T-cell (primary cell): ENCODE results near the gene PTCHD4. TPM values are rescaled to one million over a fixed set of nuclear protein-coding genes. Genes with fewer than 3 reads are reported as not detected.
"Not testable (repeated sequence)": the region's sequence is repeated elsewhere in the genome, so short reads cannot be mapped to it uniquely, and the experiment has no call there.

Experiments used
- ATAC-seq, 4 experiments: fragments of 200-7000 bp in 3 of 4; fragments of 150-1000 bp in 1 of 4; cut with Tn5 transposase; replicated peaks in 1 of 4; 1 replicate in 3 of 4; 2 replicates in 1 of 4; pipeline ENCODE4 v1.10.0; 2021; ENCODE audit warnings: moderate library complexity in 3 of 4, mild to moderate bottlenecking in 2 of 4, moderate number of reproducible peaks in 1 of 4
- CTCF ChIA-PET, 2 donors: fragments of 300-600 bp; sonication (Branson Sonifier 250); formaldehyde crosslinking; loops; one replicate each; lab custom pipeline; 2022; ENCODE audit warnings: antibody characterized with exemption in 2 of 2; lab: Charles Lee
- POLR2A ChIA-PET, 2 donors: fragments of 300-600 bp; sonication (Branson Sonifier 250); formaldehyde crosslinking; loops; one replicate each; lab custom pipeline; 2022; ENCODE audit warnings: antibody characterized with exemption in 2 of 2; lab: Charles Lee
- DNase-seq, 35 experiments: peaks; one replicate each; pipeline versions ENCODE4 v3.0.0 to v3.0.0-alpha.2; 2013 to 2023
- H3K27ac ChIP-seq: one replicate; pipeline ENCODE4 v1.5.1; 2013; ENCODE audit warnings: low read length
- H3K27me3 ChIP-seq, 2 experiments: replicated peaks in 1 of 2; 1 replicate in 1 of 2; 2 replicates in 1 of 2; pipeline versions ENCODE4 v1.6.1 to v1.7.0; 2013; ENCODE audit warnings: low read length in 1 of 2, mixed read lengths in 1 of 2; ENCODE audit not compliant: control insufficient read depth in 2 of 2, insufficient read depth in 2 of 2; ENCODE audit errors: extremely low read depth in 1 of 2
- H3K36me3 ChIP-seq, 2 donors: 1 replicate in 1 of 2; 2 replicates in 1 of 2; pipeline versions ENCODE4 v1.6.1 to v1.7.0; 2013; ENCODE audit warnings: low read length in 1 of 2; ENCODE audit not compliant: control insufficient read depth in 2 of 2, insufficient read depth in 1 of 2; ENCODE audit errors: extremely low read depth in 1 of 2
- H3K4me1 ChIP-seq, 2 experiments: 1 replicate in 1 of 2; 2 replicates in 1 of 2; pipeline versions ENCODE4 v1.6.1 to v1.7.0; 2013; ENCODE audit warnings: low read length in 2 of 2, mixed read lengths in 1 of 2; ENCODE audit not compliant: insufficient read depth in 2 of 2, control insufficient read depth in 1 of 2; ENCODE audit errors: extremely low read depth in 1 of 2
- H3K4me3 ChIP-seq, 2 donors: 1 replicate in 1 of 2; 2 replicates in 1 of 2; pipeline versions ENCODE4 v1.5.1 to v1.7.0; 2013; ENCODE audit warnings: mild to moderate bottlenecking in 2 of 2, low read length in 1 of 2, moderate library complexity in 1 of 2; ENCODE audit not compliant: control insufficient read depth in 1 of 2; ENCODE audit errors: extremely low read depth in 1 of 2
- H3K9me3 ChIP-seq: 2 replicates; pipeline ENCODE4 v1.7.0; 2013
- H3K27ac Mint-ChIP-seq, 2 donors: one replicate each; pipeline ENCODE4 v1.8.0; 2020 to 2021; ENCODE audit warnings: mild to moderate bottlenecking in 2 of 2, mixed read lengths in 2 of 2
- H3K27me3 Mint-ChIP-seq, 2 donors: one replicate each; pipeline ENCODE4 v1.8.0; 2021 to 2022; ENCODE audit warnings: mixed read lengths in 2 of 2
- H3K36me3 Mint-ChIP-seq: one replicate; pipeline ENCODE4 v1.8.0; 2021; ENCODE audit warnings: mixed read lengths
- H3K4me1 Mint-ChIP-seq, 3 donors: one replicate each; pipeline ENCODE4 v1.8.0; 2020 to 2022; ENCODE audit warnings: mixed read lengths in 3 of 3, mild to moderate bottlenecking in 1 of 3
- H3K4me3 Mint-ChIP-seq, 3 donors: one replicate each; pipeline ENCODE4 v1.8.0; 2020 to 2022; ENCODE audit warnings: mild to moderate bottlenecking in 3 of 3, mixed read lengths in 3 of 3, moderate library complexity in 3 of 3
- H3K9me3 Mint-ChIP-seq, 3 donors: one replicate each; pipeline ENCODE4 v1.8.0; 2020 to 2022; ENCODE audit warnings: mixed read lengths in 3 of 3
- WGBS: methylation state at CpG from one replicate; pipeline ENCODE4 v1.1.5; 2013; ENCODE audit warnings: missing lambda C conversion rate; ENCODE audit not compliant: insufficient coverage; 5-methylcytosine and 5-hydroxymethylcytosine counted together
- total RNA-seq, 35 experiments: library from RNA in 6 of 35; stranded (reverse) in 6 of 35; fragments of 120-200 nt in 1 of 35; gene quantifications; one replicate each; pipeline versions ENCODE4 v1.2.1 to v1.2.4 and lab custom pipeline; 2013 to 2026

PTCHD4 gene
- total RNA-seq, 5 donors from 2014 or later (not counting 1 experiment from before 2014, with no cell fraction given), result not detected

GRCh38 chr6:48116699-48117645, 6.0 kb upstream of the PTCHD4 start:
- Mint-ChIP-seq H3K36me3 (no peaks in the 10 kb centered on the region), H3K4me1 (no peaks in the 10 kb centered on the region), H3K9me3 (peaks cover 0 to 3% (median 0%) of the 10 kb centered on the region in 3 donors), H3K27me3 (no peaks in the 10 kb centered on the region), H3K4me3 (no peak overlapping the region), H3K27ac (no peak overlapping the region)
- H3K9me3 ChIP-seq, result no peaks in the 10 kb centered on the region
- no peaks in the 10 kb centered on the region for H3K27me3 ChIP-seq
- H3K27ac ChIP-seq, result no peak overlapping the region
- WGBS, result 63% methylated on average over 3 of the region's 3 CpGs
- no peak for ATAC-seq
- no peaks in the 10 kb centered on the region for H3K4me1 ChIP-seq
- H3K4me3 ChIP-seq, result no peak overlapping the region
- no peak for DNase-seq
- H3K36me3 ChIP-seq, result no peaks in the 10 kb centered on the region
- ChIA-PET CTCF (no interaction called here), POLR2A (no interaction called here)

GRCh38 chr6:48113130-48113529, 2.1 kb upstream of the PTCHD4 start:
- Mint-ChIP-seq H3K4me3 (no peak overlapping the region), H3K27ac (no peak overlapping the region), H3K4me1 (no peaks in the 10 kb centered on the region), H3K27me3 (no peaks in the 10 kb centered on the region), H3K36me3 (no peaks in the 10 kb centered on the region), H3K9me3 (no peaks in the 10 kb centered on the region)
- Histone ChIP-seq H3K9me3 (no peaks in the 10 kb centered on the region), H3K4me3 (no peak overlapping the region), H3K27me3 (no peaks in the 10 kb centered on the region), H3K36me3 (no peaks in the 10 kb centered on the region), H3K27ac (no peak overlapping the region), H3K4me1 (no peaks in the 10 kb centered on the region)
- DNase-seq (no peak), ATAC-seq (no peak)
- ChIA-PET POLR2A (no interaction called here), CTCF (no interaction called here)
- WGBS, result no CpG with 5 or more reads among the region's 2 CpGs

GRCh38 chr6:48111575-48111974, 578 bp upstream of the PTCHD4 start:
- Histone ChIP-seq H3K4me3 (no peak overlapping the region), H3K27ac (no peak overlapping the region), H3K9me3 (no peaks in the 10 kb centered on the region), H3K36me3 (no peaks in the 10 kb centered on the region), H3K4me1 (no peaks in the 10 kb centered on the region), H3K27me3 (no peaks in the 10 kb centered on the region)
- DNase-seq, result no peak
- Mint-ChIP-seq H3K27ac (no peak overlapping the region), H3K4me3 (no peak overlapping the region), H3K27me3 (no peaks in the 10 kb centered on the region), H3K4me1 (no peaks in the 10 kb centered on the region), H3K36me3 (no peaks in the 10 kb centered on the region), H3K9me3 (no peaks in the 10 kb centered on the region)
- ChIA-PET CTCF (no interaction called here), POLR2A (no interaction called here)
- no peak for ATAC-seq
- 88% methylated on average over 1 of the region's 1 CpG for WGBS

DNA sequence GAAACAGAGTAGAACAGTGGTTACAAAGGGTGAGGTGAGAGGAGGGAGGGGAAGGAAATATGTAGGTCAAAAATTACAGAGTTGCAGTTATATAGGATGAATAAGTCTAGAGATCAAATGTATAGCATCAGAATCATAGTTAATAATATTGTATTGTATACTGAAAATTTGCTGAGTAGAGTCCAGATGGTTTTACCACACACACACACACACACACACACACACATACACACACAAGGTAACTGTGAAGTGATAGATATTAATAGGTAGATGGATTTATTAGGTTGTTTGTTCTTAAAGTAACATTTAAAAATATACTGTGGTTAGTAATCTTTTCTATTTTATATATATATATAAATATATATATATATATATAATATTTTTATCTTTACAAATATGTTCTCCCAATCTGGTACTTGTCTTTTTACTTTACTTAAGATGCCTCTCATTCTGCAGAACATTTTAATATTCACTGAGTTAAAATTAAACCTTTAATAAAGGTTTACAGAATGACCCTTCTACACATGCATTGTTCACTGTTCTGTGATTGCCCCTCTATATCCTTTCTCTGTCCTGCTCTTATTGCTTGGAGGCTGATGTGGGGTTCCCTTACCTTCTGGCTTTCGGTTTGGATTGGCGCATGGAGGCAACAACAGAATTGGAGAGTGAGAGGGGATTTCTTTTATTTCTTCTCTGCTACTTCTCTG, 408 bp downstream of the PTCHD4 start:
- no peaks in the 10 kb centered on the region for H3K4me1 Mint-ChIP-seq
- ChIA-PET POLR2A (no interaction called here), CTCF (no interaction called here)
- H3K36me3 ChIP-seq, result no peaks in the 10 kb centered on the region
- no peaks in the 10 kb centered on the region for H3K27me3 Mint-ChIP-seq
- no peak overlapping the region for H3K4me3 ChIP-seq
- no peak overlapping the region for H3K27ac Mint-ChIP-seq
- DNase-seq (no peak), ATAC-seq (no peak)
- no peaks in the 10 kb centered on the region for H3K9me3 ChIP-seq
- H3K4me3 Mint-ChIP-seq, result no peak overlapping the region
- no CpG with 5 or more reads among the region's 2 CpGs for WGBS
- peaks cover 0 to 3% (median 0%) of the 10 kb centered on the region in 3 donors for H3K9me3 Mint-ChIP-seq
- H3K27ac ChIP-seq, result no peak overlapping the region
- no peaks in the 10 kb centered on the region for H3K4me1 ChIP-seq
- no peaks in the 10 kb centered on the region for H3K36me3 Mint-ChIP-seq
- no peaks in the 10 kb centered on the region for H3K27me3 ChIP-seq

- Mint-ChIP-seq H3K4me1 (no peaks in the 10 kb centered on the region), H3K4me3 (no peak overlapping the region), H3K9me3 (peaks cover 0 to 3% (median 0%) of the 10 kb centered on the region in 3 donors), H3K27me3 (no peaks in the 10 kb centered on the region), H3K27ac (no peak overlapping the region), H3K36me3 (no peaks in the 10 kb centered on the region)
- Histone ChIP-seq H3K4me1 (no peaks in the 10 kb centered on the region), H3K4me3 (no peak overlapping the region), H3K27me3 (no peaks in the 10 kb centered on the region), H3K27ac (no peak overlapping the region), H3K36me3 (no peaks in the 10 kb centered on the region), H3K9me3 (no peaks in the 10 kb centered on the region)
- ChIA-PET CTCF (no interaction called here), POLR2A (no interaction called here)
- ATAC-seq (no peak), DNase-seq (no peak)
- WGBS, result no CpG with 5 or more reads among the region's 3 CpGs
Observed at GRCh38 chr6:48109944-48110343, 1.1 kb downstream of the PTCHD4 start.

- WGBS, result 91% methylated on average over 10 of the region's 17 CpGs
- not testable (repeated sequence) for H3K9me3 Mint-ChIP-seq
Observed at GRCh38 chr6:48102476-48103195, 8.4 kb downstream of the PTCHD4 start.

More at GRCh38 chr6:48102476-48103195, 8.4 kb downstream of the PTCHD4 start:
- H3K9me3 ChIP-seq, CTCF ChIA-PET, H3K4me3 Mint-ChIP-seq, H3K4me1 ChIP-seq, POLR2A ChIA-PET, H3K27me3 ChIP-seq, H3K4me3 ChIP-seq, H3K36me3 ChIP-seq, H3K27me3 Mint-ChIP-seq, H3K27ac ChIP-seq, H3K4me1 Mint-ChIP-seq, DNase-seq, H3K27ac Mint-ChIP-seq, H3K36me3 Mint-ChIP-seq, ATAC-seq: not testable (repeated sequence)
